NB4 (cell line): ENCODE results near the gene TNS2.

ENCODE experiments used
- DNase-seq: peaks from one replicate; pipeline ENCODE4 v3.0.0; 2010; ENCODE audit warnings: low read depth
- H3K4me3 ChIP-seq: one replicate; pipeline ENCODE4 v1.5.1; 2011; ENCODE audit warnings: mild to moderate bottlenecking, low read depth, low read length, moderate library complexity
- CTCF ChIP-seq: IDR thresholded peaks from one replicate; pipeline ENCODE4 v1.5.1; 2012; ENCODE audit warnings: low read depth, low read length
- MAX ChIP-seq: IDR thresholded peaks from 2 replicates; pipeline ENCODE4 v1.6.1; 2011; ENCODE audit warnings: low read depth, low read length
- MYC ChIP-seq: IDR thresholded peaks from 2 replicates; pipeline ENCODE4 v1.6.1; 2011; ENCODE audit warnings: low read depth, low read length
- POLR2A ChIP-seq: IDR thresholded peaks from 2 replicates; pipeline ENCODE4 v1.6.1; 2011; ENCODE audit warnings: mild to moderate bottlenecking; ENCODE audit not compliant: insufficient read length; ENCODE audit errors: extremely low read depth

TNS2 gene

GRCh38 chr12:53099071-53099882 lies 49.4 kb downstream of the TNS2 start:
- peak; percentile 95 for DNase-seq
- H3K4me3 ChIP-seq: no peak overlapping the region
- TF ChIP-seq CTCF (peak; percentile 96), MAX (peak; percentile 69), MYC (no peak)

- TF ChIP-seq CTCF (no peak), MAX (no peak), POLR2A (no peak), MYC (no peak)
- no peak overlapping the region for H3K4me3 ChIP-seq
- DNase-seq: no peak
These were observed 50.7 kb downstream of the TNS2 start for GRCh38 chr12:53100466-53101151.

- TF ChIP-seq MYC (no peak), CTCF (no peak), MAX (no peak), POLR2A (no peak)
- no peak for DNase-seq
- H3K4me3 ChIP-seq: no peak overlapping the region
These were observed 51.4 kb downstream of the TNS2 start for GRCh38 chr12:53101266-53101665.

- DNase-seq: no peak
- no peak for TF ChIP-seq MYC
- no peak for TF ChIP-seq POLR2A
- TF ChIP-seq CTCF: no peak
- no peak for TF ChIP-seq MAX
- no peak overlapping the region for H3K4me3 ChIP-seq
These were observed 52.3 kb downstream of the TNS2 start for GRCh38 chr12:53101931-53102781.

DNA sequence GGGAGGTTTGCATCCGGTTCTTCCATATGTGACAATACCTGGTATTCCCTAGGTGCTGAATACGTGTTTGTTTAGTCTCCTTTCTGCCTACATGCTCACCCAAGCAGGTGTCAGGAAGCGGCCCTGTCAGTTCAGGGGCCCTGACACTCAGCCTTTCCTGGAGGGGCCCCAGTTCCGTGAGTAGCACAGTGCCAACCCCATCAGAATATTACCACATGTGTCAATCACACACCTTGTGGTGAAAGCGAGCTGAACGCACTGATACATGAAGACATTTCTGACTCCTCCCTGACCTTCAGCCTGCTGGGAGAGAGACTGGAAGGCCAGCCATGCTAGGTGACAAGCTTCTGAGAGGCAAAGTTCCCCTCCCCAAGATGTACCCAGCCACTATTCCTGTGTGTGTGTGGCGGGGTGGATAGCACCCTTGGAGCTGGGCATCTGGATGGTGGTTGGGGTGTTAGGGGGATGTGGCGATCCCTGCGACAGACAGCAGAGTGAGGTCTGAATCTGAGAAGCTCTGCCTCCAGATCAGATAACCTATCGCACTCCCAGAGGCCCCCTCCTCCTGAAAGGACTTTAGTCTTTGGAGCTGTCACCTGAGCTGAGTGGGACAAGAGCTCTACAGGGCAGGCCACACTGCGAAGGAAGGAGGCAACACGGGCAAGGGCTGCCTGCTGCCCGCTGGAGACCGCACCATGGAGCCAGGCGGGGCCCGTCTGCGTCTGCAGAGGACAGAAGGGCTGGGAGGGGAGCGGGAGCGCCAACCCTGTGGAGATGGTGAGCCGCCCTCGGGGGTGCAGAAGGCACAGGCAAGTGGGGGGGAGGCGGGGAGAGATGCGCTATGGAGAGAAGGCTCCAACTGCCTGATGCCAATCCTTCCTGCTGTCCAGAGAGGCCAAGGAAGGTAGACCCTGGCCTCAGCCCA lies 53.3 kb downstream of the TNS2 start, which contains the start of gene SOAT2:
TSS of gene SOAT2 (plus strand) at position 604 of the 925 bp plus-strand sequence. CDS start at position 696, 92 bp downstream.
- H3K4me3 ChIP-seq: no peak within 1 kb of the TSS
- TF ChIP-seq MYC (no peak), CTCF (no peak), POLR2A (no peak), MAX (no peak)
- DNase-seq: no peak
